IMR-90 (cell line): ENCODE results near the gene PPP2R1A. TPM values are rescaled to one million over a fixed set of nuclear protein-coding genes. Genes with fewer than 3 reads are reported as not detected.

Experiments used
- ATAC-seq: fragments of 200-7000 bp; cut with Tn5 transposase; 2 replicates; pipeline ENCODE4 v1.9.1; 2020; ENCODE audit warnings: low read depth, mild to moderate bottlenecking, moderate library complexity
- BruUV-seq: library from RNA; stranded (reverse); fragments of 400-500 nt; replicated peaks from 2 replicates; lab custom pipeline; 2021; lab: Mats Ljungman, UMichigan
- CTCF ChIA-PET: fragments of 300-600 bp; formaldehyde crosslinking; extraction: SDS; loops from one replicate; lab custom pipeline; 2021; ENCODE audit warnings: antibody characterized with exemption; lab: Yijun Ruan, JAX
- POLR2A ChIA-PET: fragments of 300-600 bp; sonication (Branson Sonifier 250); formaldehyde crosslinking; loops from one replicate; lab custom pipeline; 2022; ENCODE audit warnings: antibody characterized with exemption; ENCODE audit not compliant: unreplicated experiment; lab: Charles Lee
- DNase-seq: peaks from one replicate; pipeline ENCODE4 v3.0.0; 2013
- H2AFZ ChIP-seq: replicated peaks from 2 replicates; pipeline ENCODE3; 2013; ENCODE audit warnings: low read length, mild to moderate bottlenecking; ENCODE audit not compliant: poor library complexity
- H2AK5ac ChIP-seq: 2 replicates; pipeline ENCODE4 v1.6.1; 2013; ENCODE audit warnings: low read depth, low read length, inconsistent platforms
- H2AK9ac ChIP-seq: replicated peaks from 2 replicates; pipeline ENCODE3; 2013; ENCODE audit warnings: mild to moderate bottlenecking, low read depth, low read length, moderate library complexity; ENCODE audit not compliant: poor library complexity
- H2BK120ac ChIP-seq: 2 replicates; pipeline ENCODE4 v1.6.1; 2013; ENCODE audit warnings: low read depth, low read length, inconsistent platforms
- H2BK15ac ChIP-seq: 3 replicates; pipeline ENCODE4 v1.6.1; 2013; ENCODE audit warnings: low read depth, low read length, inconsistent platforms
- H2BK20ac ChIP-seq: 2 replicates; pipeline ENCODE4 v1.6.1; 2013; ENCODE audit warnings: low read depth, mild to moderate bottlenecking, inconsistent platforms, low read length, moderate library complexity
- H2BK5ac ChIP-seq: 2 replicates; pipeline ENCODE4 v1.6.1; 2013; ENCODE audit warnings: mild to moderate bottlenecking, low read depth, low read length, inconsistent platforms; ENCODE audit not compliant: poor library complexity, severe bottlenecking
- H3K14ac ChIP-seq: replicated peaks from 2 replicates; pipeline ENCODE4 v1.6.1; 2013; ENCODE audit warnings: low read depth, low read length, inconsistent platforms
- H3K18ac ChIP-seq: 2 replicates; pipeline ENCODE4 v1.6.1; 2013; ENCODE audit warnings: low read depth, low read length, control low read depth
- H3K23ac ChIP-seq: 2 replicates; pipeline ENCODE4 v1.6.1; 2013; ENCODE audit warnings: low read depth, low read length, inconsistent platforms
- H3K27ac ChIP-seq: 2 replicates; pipeline ENCODE4 v1.5.1; 2013; ENCODE audit warnings: mild to moderate bottlenecking, control low read depth, low read length; ENCODE audit not compliant: insufficient read depth
- H3K27me3 ChIP-seq: 2 replicates; pipeline ENCODE4 v1.6.1; 2013; ENCODE audit warnings: low read length; ENCODE audit not compliant: control insufficient read depth, insufficient read depth
- H3K36me3 ChIP-seq: 2 replicates; pipeline ENCODE4 v1.6.1; 2013; ENCODE audit warnings: low read length, mixed read lengths; ENCODE audit not compliant: control insufficient read depth, insufficient read depth
- H3K4ac ChIP-seq: 2 replicates; pipeline ENCODE4 v1.6.1; 2013; ENCODE audit warnings: low read depth, low read length, inconsistent platforms
- H3K4me1 ChIP-seq: 2 replicates; pipeline ENCODE4 v1.6.1; 2013; ENCODE audit warnings: low read length, mixed read lengths; ENCODE audit not compliant: control insufficient read depth, insufficient read depth
- H3K4me2 ChIP-seq: 2 replicates; pipeline ENCODE4 v1.6.1; 2013; ENCODE audit warnings: low read depth, mild to moderate bottlenecking, control low read depth, low read length, moderate library complexity
- H3K4me3 ChIP-seq: 2 replicates; pipeline ENCODE4 v1.5.1; 2013; ENCODE audit warnings: low read depth, mild to moderate bottlenecking, control low read depth, low read length, moderate library complexity; ENCODE audit not compliant: insufficient read depth
- H3K56ac ChIP-seq: 2 replicates; pipeline ENCODE4 v1.6.1; 2013; ENCODE audit warnings: low read length, inconsistent platforms; ENCODE audit not compliant: insufficient read depth; ENCODE audit errors: extremely low read depth
- H3K79me1 ChIP-seq, 2 experiments: 2 replicates each; pipeline ENCODE4 v1.6.1; 2013; ENCODE audit warnings: low read length in 2 of 2, inconsistent platforms in 1 of 2, low read depth in 1 of 2
- H3K9ac ChIP-seq: 2 replicates; pipeline ENCODE4 v1.6.1; 2013; ENCODE audit warnings: low read depth, low read length, control low read depth
- H3K9me1 ChIP-seq: 2 replicates; pipeline ENCODE4 v1.6.1; 2013; ENCODE audit warnings: low read length, inconsistent platforms; ENCODE audit not compliant: insufficient read depth
- H3K9me3 ChIP-seq: 2 replicates; pipeline ENCODE4 v1.6.1; 2013; ENCODE audit warnings: low read length; ENCODE audit not compliant: control insufficient read depth, insufficient read depth
- H4K20me1 ChIP-seq: 2 replicates; pipeline ENCODE4 v1.6.1; 2013; ENCODE audit warnings: low read length, inconsistent platforms; ENCODE audit not compliant: insufficient read depth
- H4K5ac ChIP-seq: 2 replicates; pipeline ENCODE4 v1.6.1; 2013; ENCODE audit warnings: mild to moderate bottlenecking, low read depth, low read length, control low read depth
- H4K8ac ChIP-seq, 2 experiments: 2 replicates each; pipeline ENCODE4 v1.6.1; 2013; ENCODE audit warnings: low read depth in 2 of 2, low read length in 2 of 2, control low read depth in 1 of 2, inconsistent platforms in 1 of 2
- H4K91ac ChIP-seq: 2 replicates; pipeline ENCODE4 v1.6.1; 2013; ENCODE audit warnings: low read depth, low read length, inconsistent platforms; ENCODE audit not compliant: insufficient read depth
- BHLHE40 ChIP-seq: fragments of 150-350 bp; IDR thresholded peaks from 2 replicates; pipeline ENCODE4 v1.6.1; 2016; ENCODE audit warnings: mild to moderate bottlenecking, low read depth, low read length
- FOS ChIP-seq: fragments of 150-350 bp; IDR thresholded peaks from 2 replicates; pipeline ENCODE4 v1.6.1; 2016; ENCODE audit warnings: low read depth, low read length
- MAFK ChIP-seq: IDR thresholded peaks from 2 replicates; pipeline ENCODE4 v1.6.1; 2012; ENCODE audit warnings: low read depth, low read length, improper control_type of control experiment
- MAZ ChIP-seq: IDR thresholded peaks from 2 replicates; pipeline ENCODE4 v1.6.1; 2012; ENCODE audit warnings: low read depth, mild to moderate bottlenecking, low read length, improper control_type of control experiment, moderate library complexity, borderline replicate concordance
- POLR2A ChIP-seq: IDR thresholded peaks from 2 replicates; pipeline ENCODE4 v1.6.1; 2012; ENCODE audit warnings: mild to moderate bottlenecking, low read depth, low read length
- whole genome bisulfite sequencing, 2 experiments: methylation state at CpG; one replicate each; pipeline versions ENCODE4 v1.1.5 to v1.1.7; 2013; ENCODE audit warnings: missing lambda C conversion rate in 2 of 2; ENCODE audit not compliant: insufficient read length in 1 of 2; ENCODE audit errors: extremely low coverage in 2 of 2; 5-methylcytosine and 5-hydroxymethylcytosine counted together
- dilution Hi-C: fragments of 300-500 bp; cut with HindIII; formaldehyde crosslinking; loops from one replicate; pipeline ENCODE4 v1.14.3; 2018; ENCODE audit warnings: low sequenced_read_pairs; ENCODE audit not compliant: unreplicated experiment
- in situ Hi-C: fragments of 300-500 bp; cut with MboI; formaldehyde crosslinking; loops from 3 replicates; pipeline ENCODE4 v1.14.3; 2019; ENCODE audit warnings: low sequenced_read_pairs, inconsistent platforms, mixed read lengths
- intact Hi-C: fragments of 100-400 bp; cut with micrococcal nuclease; formaldehyde crosslinking; loops from 2 replicates; pipeline ENCODE4 v1.10.0; 2022
- polyA plus RNA-seq, 3 experiments: library from polyadenylated mRNA; depleted of rRNA; stranded (reverse); fragments of >200 nt; gene quantifications; 2 replicates each; pipeline ENCODE4 v1.2.3, GENCODE V29; 2012; ENCODE audit warnings: low replicate concordance in 1 of 3
- total RNA-seq: library from RNA; depleted of rRNA; stranded (reverse); fragments of >200 nt; gene quantifications from 2 replicates; pipeline ENCODE4 v1.2.3, GENCODE V29; 2012
- TF ChIP-seq, protein P1 (sequence below): conservative IDR thresholded peaks from 2 replicates; pipeline ENCODE4 v1.5.1; 2012; ENCODE audit warnings: mild to moderate bottlenecking, low read depth, low read length, improper control_type of control experiment

PPP2R1A gene
- total and polyA plus RNA-seq, 2 of the 4 experiments (the other 2 are of a cell fraction) = 173 to 250 TPM

GRCh38 chr19:52229524-52229923 is 39.7 kb downstream of the PPP2R1A start:
- BruUV-seq = no TSS peak
- Histone ChIP-seq H3K36me3 (peaks cover 41% of the 10 kb centered on the region), H3K4ac (no peak overlapping the region), H2AK9ac (no peak overlapping the region), H3K18ac (no peak overlapping the region), H2BK5ac (no peak overlapping the region), H4K5ac (no peak overlapping the region), H2AFZ (no peak overlapping the region), H3K79me1 (no peaks in the 10 kb centered on the region; a peak in 2 of 4 replicates), H3K9ac (no peak overlapping the region), H3K9me1 (no peaks in the 10 kb centered on the region), H3K27me3 (no peaks in the 10 kb centered on the region), H3K4me2 (no peak overlapping the region), H3K4me3 (no peak overlapping the region), H3K14ac (no peak overlapping the region), H3K4me1 (no peaks in the 10 kb centered on the region), H3K56ac (no peak overlapping the region), H2BK20ac (no peak overlapping the region), H2BK15ac (no peak overlapping the region), H3K27ac (no peak overlapping the region), H4K8ac (no peak overlapping the region), H2AK5ac (no peak overlapping the region), H4K20me1 (no peaks in the 10 kb centered on the region; the same call in 1 of the 2 replicates), H3K9me3 (no peaks in the 10 kb centered on the region), H4K91ac (no peak overlapping the region), H2BK120ac (no peak overlapping the region), H3K23ac (no peak overlapping the region)
- CTCF ChIA-PET = no interaction called here
- POLR2A ChIA-PET = no interaction called here
- TF ChIP-seq, protein P1, sequence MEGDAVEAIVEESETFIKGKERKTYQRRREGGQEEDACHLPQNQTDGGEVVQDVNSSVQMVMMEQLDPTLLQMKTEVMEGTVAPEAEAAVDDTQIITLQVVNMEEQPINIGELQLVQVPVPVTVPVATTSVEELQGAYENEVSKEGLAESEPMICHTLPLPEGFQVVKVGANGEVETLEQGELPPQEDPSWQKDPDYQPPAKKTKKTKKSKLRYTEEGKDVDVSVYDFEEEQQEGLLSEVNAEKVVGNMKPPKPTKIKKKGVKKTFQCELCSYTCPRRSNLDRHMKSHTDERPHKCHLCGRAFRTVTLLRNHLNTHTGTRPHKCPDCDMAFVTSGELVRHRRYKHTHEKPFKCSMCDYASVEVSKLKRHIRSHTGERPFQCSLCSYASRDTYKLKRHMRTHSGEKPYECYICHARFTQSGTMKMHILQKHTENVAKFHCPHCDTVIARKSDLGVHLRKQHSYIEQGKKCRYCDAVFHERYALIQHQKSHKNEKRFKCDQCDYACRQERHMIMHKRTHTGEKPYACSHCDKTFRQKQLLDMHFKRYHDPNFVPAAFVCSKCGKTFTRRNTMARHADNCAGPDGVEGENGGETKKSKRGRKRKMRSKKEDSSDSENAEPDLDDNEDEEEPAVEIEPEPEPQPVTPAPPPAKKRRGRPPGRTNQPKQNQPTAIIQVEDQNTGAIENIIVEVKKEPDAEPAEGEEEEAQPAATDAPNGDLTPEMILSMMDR = no peak
- TF ChIP-seq BHLHE40 (no peak), MAZ (no peak), MAFK (no peak), FOS (no peak), POLR2A (no peak)
- dilution Hi-C loops (no loop called here), in situ Hi-C loops (no loop called here), intact Hi-C loops (no loop called here)
- ATAC-seq (no peak), DNase-seq (no peak)
- 100% methylated on average over 2 of the region's 6 CpGs; no CpG with 5 or more reads in 1 of the 2 experiments for WGBS, 2 experiments
